ENCODE data around the gene RHBDL3.

GRCh38 chr17:32342603-32343325, 77.1 kb downstream of the RHBDL3 start:
- TF ChIP-seq, protein P1, sequence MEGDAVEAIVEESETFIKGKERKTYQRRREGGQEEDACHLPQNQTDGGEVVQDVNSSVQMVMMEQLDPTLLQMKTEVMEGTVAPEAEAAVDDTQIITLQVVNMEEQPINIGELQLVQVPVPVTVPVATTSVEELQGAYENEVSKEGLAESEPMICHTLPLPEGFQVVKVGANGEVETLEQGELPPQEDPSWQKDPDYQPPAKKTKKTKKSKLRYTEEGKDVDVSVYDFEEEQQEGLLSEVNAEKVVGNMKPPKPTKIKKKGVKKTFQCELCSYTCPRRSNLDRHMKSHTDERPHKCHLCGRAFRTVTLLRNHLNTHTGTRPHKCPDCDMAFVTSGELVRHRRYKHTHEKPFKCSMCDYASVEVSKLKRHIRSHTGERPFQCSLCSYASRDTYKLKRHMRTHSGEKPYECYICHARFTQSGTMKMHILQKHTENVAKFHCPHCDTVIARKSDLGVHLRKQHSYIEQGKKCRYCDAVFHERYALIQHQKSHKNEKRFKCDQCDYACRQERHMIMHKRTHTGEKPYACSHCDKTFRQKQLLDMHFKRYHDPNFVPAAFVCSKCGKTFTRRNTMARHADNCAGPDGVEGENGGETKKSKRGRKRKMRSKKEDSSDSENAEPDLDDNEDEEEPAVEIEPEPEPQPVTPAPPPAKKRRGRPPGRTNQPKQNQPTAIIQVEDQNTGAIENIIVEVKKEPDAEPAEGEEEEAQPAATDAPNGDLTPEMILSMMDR (IDR thresholded peaks at IDR 0.05): no peak
- TF ChIP-seq EP300 (IDR thresholded peaks at IDR 0.05): no peak
- TF ChIP-seq POLR2A (IDR thresholded peaks at IDR 0.05): no peak

Data from ovary (tissue), 3 donors.